HG03139 (cell line): ENCODE results near the gene ACLY.
"Not testable (repeated sequence)": the region's sequence is repeated elsewhere in the genome, so short reads cannot be mapped to it uniquely, and the experiment has no call there.

ENCODE experiments used
- ATAC-seq: cut with Tn5 transposase; IDR thresholded peaks from one replicate; pipeline ENCODE4 v1.9.1; 2021; ENCODE audit not compliant: unreplicated experiment

The ACLY gene

GRCh38 chr17:41939693-41940090 lies 20.9 kb upstream of the ACLY start:
- ATAC-seq = no peak

- no peak for ATAC-seq
Observed at GRCh38 chr17:41939044-41939692, 20.4 kb upstream of the ACLY start.

- ATAC-seq = no peak
Observed at GRCh38 chr17:41937970-41938954, 19.5 kb upstream of the ACLY start.

- no peak for ATAC-seq
Observed at GRCh38 chr17:41935641-41936040, 16.9 kb upstream of the ACLY start.

GRCh38 chr17:41932816-41933389 lies 14.2 kb upstream of the ACLY start:
- ATAC-seq = no peak

- not testable (repeated sequence) for ATAC-seq
Observed at GRCh38 chr17:41931715-41932114, 13.0 kb upstream of the ACLY start.

- ATAC-seq = not testable (repeated sequence)
Observed at GRCh38 chr17:41930833-41931156, 12.0 kb upstream of the ACLY start.

- ATAC-seq = peak; percentile 95
Observed at GRCh38 chr17:41930009-41930832, 11.5 kb upstream of the ACLY start, which contains the start of gene ODAD4. Gene ODAD4, plus strand, starts transcription at chr17:41930617. Its CDS starts 107 bp downstream, at chr17:41930724.

GRCh38 chr17:41928693-41929251 lies 10.0 kb upstream of the ACLY start:
- ATAC-seq = no peak

- no peak for ATAC-seq
Observed at GRCh38 chr17:41925991-41926590, 7.3 kb upstream of the ACLY start.

GRCh38 chr17:41920580-41920955 lies 1.8 kb upstream of the ACLY start:
- no peak for ATAC-seq

GRCh38 chr17:41919840-41920579 lies 1.3 kb upstream of the ACLY start:
- ATAC-seq = no peak

- peak; percentile 12 for ATAC-seq
Observed at GRCh38 chr17:41919165-41919817, 540 bp upstream of the ACLY start.

- no peak for ATAC-seq
Observed at GRCh38 chr17:41917679-41918313, 955 bp downstream of the ACLY start.

- ATAC-seq = no peak
Observed at GRCh38 chr17:41917192-41917591, 1.6 kb downstream of the ACLY start.

- ATAC-seq = no peak
Observed at GRCh38 chr17:41915566-41915965, 3.2 kb downstream of the ACLY start.

GRCh38 chr17:41915020-41915419 lies 3.7 kb downstream of the ACLY start:
- no peak for ATAC-seq

- ATAC-seq = no peak
Observed at GRCh38 chr17:41914358-41914766, 4.4 kb downstream of the ACLY start.

GRCh38 chr17:41913798-41914197 lies 5.0 kb downstream of the ACLY start:
- no peak for ATAC-seq
